GM18499 (cell line): ENCODE measurements around the gene ATPAF2.
A peak's percentile ranks its signal among the peaks of the same experiment; 100 is the strongest.

Source experiments
- ATAC-seq: cut with Tn5 transposase; IDR thresholded peaks from one replicate; pipeline ENCODE4 v1.9.1; 2021; ENCODE audit warnings: moderate number of reproducible peaks; ENCODE audit not compliant: insufficient read depth, unreplicated experiment

Gene ATPAF2

GRCh38 chr17:17988427-17988945 lies 50.5 kb downstream of the ATPAF2 start:
- no peak for ATAC-seq

GRCh38 chr17:17987901-17988300 lies 51.1 kb downstream of the ATPAF2 start:
- no peak for ATAC-seq

GRCh38 chr17:17987187-17987896 lies 51.6 kb downstream of the ATPAF2 start:
- ATAC-seq = no peak

- no peak for ATAC-seq
These were observed 53.4 kb downstream of the ATPAF2 start for GRCh38 chr17:17985555-17985954.

- ATAC-seq = no peak
These were observed 53.8 kb downstream of the ATPAF2 start for GRCh38 chr17:17985153-17985552.

GRCh38 chr17:17983776-17984175 lies 55.2 kb downstream of the ATPAF2 start:
- no peak for ATAC-seq

GRCh38 chr17:17983376-17983775 lies 55.6 kb downstream of the ATPAF2 start:
- no peak for ATAC-seq

GRCh38 chr17:17982801-17983200 lies 56.2 kb downstream of the ATPAF2 start:
- ATAC-seq = no peak

GRCh38 chr17:17981330-17981729 lies 57.6 kb downstream of the ATPAF2 start:
- no peak for ATAC-seq

- ATAC-seq = no peak
These were observed 59.2 kb downstream of the ATPAF2 start for GRCh38 chr17:17979778-17980177.

- no peak for ATAC-seq
These were observed 60.2 kb downstream of the ATPAF2 start for GRCh38 chr17:17978481-17979424.

- no peak for ATAC-seq
These were observed 61.9 kb downstream of the ATPAF2 start for GRCh38 chr17:17976931-17977570.

GRCh38 chr17:17975436-17975835 lies 63.5 kb downstream of the ATPAF2 start:
- no peak for ATAC-seq

GRCh38 chr17:17972952-17973254 lies 66.1 kb downstream of the ATPAF2 start:
- no peak for ATAC-seq

GRCh38 chr17:17972126-17972951 lies 66.6 kb downstream of the ATPAF2 start, which contains the start of the genes DRC3 and TOM1L2:
TSS of gene DRC3 (plus strand) at chr17:17972862. CDS start at chr17:17977599, 4,737 bp downstream.
TSS of gene TOM1L2 (minus strand) at chr17:17972400. CDS start at chr17:17972313, 87 bp downstream.
- ATAC-seq = peak; percentile 94

- ATAC-seq = no peak
These were observed 67.4 kb downstream of the ATPAF2 start for GRCh38 chr17:17971431-17972125.

GRCh38 chr17:17970699-17971430 lies 68.1 kb downstream of the ATPAF2 start:
- ATAC-seq = no peak
